ENCODE results near the gene GRK5.

The GRK5 gene

GRCh38 chr10:119285495-119286267 is 78.3 kb downstream of the GRK5 start:
- Histone ChIP-seq H3K4me1 (ENCODE audit: insufficient read depth, low read length) (peaks cover 27% of the 10 kb centered on the region), H2AFZ (ENCODE audit: low read depth, low read length) (peak overlapping the region; percentile 55), H3K9ac (ENCODE audit: low read depth, low read length) (peak overlapping the region; percentile 29), H3K27ac (ENCODE audit: low read length) (peak overlapping the region; percentile 67), H3K79me2 (ENCODE audit: insufficient read depth, low read length) (0 out of 2 replicates have a peak, but pooled peaks cover 9% of the 10 kb centered on the region), H3K4me2 (ENCODE audit: insufficient read depth, low read length) (peak overlapping the region; percentile 63), H3K9me3 (ENCODE audit: insufficient read depth, low read length, severe bottlenecking) (no peaks in the 10 kb centered on the region), H4K20me1 (ENCODE audit: insufficient read depth, low read length) (peaks cover 39% of the 10 kb centered on the region), H3K36me3 (ENCODE audit: insufficient read depth, low read length) (no peaks in the 10 kb centered on the region), H3K4me3 (ENCODE audit: low read depth in 1 of 2, low read length in 2 of 2) (peak overlapping the region in 1 of 2 experiments; percentile 46; a peak in 2 of 4 replicates), H3K27me3 (ENCODE audit: insufficient read depth, low read length, poor library complexity) (no peaks in the 10 kb centered on the region)
- DNase-seq: no peak
- ATAC-seq (ENCODE audit: insufficient read depth, low read depth): peak; percentile 59
- TF ChIP-seq EZH2 (IDR thresholded peaks at IDR 0.05; ENCODE audit: borderline replicate concordance, low read depth, low read length, severe bottlenecking): no peak

- no peaks in the 10 kb centered on the region for H3K27me3 ChIP-seq (ENCODE audit: insufficient read depth, low read length, poor library complexity)
- peak overlapping the region; percentile 67; the same call in 1 of the 2 replicates for H3K27ac ChIP-seq (ENCODE audit: low read length)
- no peak overlapping the region for H3K9ac ChIP-seq (ENCODE audit: low read depth, low read length)
- peaks cover 43% of the 10 kb centered on the region for H4K20me1 ChIP-seq (ENCODE audit: insufficient read depth, low read length)
- H3K36me3 ChIP-seq (ENCODE audit: insufficient read depth, low read length): no peaks in the 10 kb centered on the region
- no peak overlapping the region for H3K4me3 ChIP-seq (ENCODE audit: low read depth in 1 of 2, low read length in 2 of 2)
- no peak overlapping the region for H2AFZ ChIP-seq (ENCODE audit: low read depth, low read length)
- H3K4me1 ChIP-seq (ENCODE audit: insufficient read depth, low read length): peaks cover 27% of the 10 kb centered on the region
- no peak for ATAC-seq (ENCODE audit: insufficient read depth, low read depth)
- no peak for DNase-seq
- H3K4me2 ChIP-seq (ENCODE audit: insufficient read depth, low read length): no peak overlapping the region
- TF ChIP-seq CTCF (IDR thresholded peaks at IDR 0.05; ENCODE audit: borderline replicate concordance, extremely low read depth, low read length, poor library complexity, severe bottlenecking): no peak
- TF ChIP-seq EZH2 (IDR thresholded peaks at IDR 0.05; ENCODE audit: borderline replicate concordance, low read depth, low read length, severe bottlenecking): no peak
- H3K79me2 ChIP-seq (ENCODE audit: insufficient read depth, low read length): 0 out of 2 replicates have a peak, but pooled peaks cover 8% of the 10 kb centered on the region
- no peaks in the 10 kb centered on the region for H3K9me3 ChIP-seq (ENCODE audit: insufficient read depth, low read length, severe bottlenecking)
These were observed 79.1 kb downstream of the GRK5 start for GRCh38 chr10:119286516-119286915.

DNA sequence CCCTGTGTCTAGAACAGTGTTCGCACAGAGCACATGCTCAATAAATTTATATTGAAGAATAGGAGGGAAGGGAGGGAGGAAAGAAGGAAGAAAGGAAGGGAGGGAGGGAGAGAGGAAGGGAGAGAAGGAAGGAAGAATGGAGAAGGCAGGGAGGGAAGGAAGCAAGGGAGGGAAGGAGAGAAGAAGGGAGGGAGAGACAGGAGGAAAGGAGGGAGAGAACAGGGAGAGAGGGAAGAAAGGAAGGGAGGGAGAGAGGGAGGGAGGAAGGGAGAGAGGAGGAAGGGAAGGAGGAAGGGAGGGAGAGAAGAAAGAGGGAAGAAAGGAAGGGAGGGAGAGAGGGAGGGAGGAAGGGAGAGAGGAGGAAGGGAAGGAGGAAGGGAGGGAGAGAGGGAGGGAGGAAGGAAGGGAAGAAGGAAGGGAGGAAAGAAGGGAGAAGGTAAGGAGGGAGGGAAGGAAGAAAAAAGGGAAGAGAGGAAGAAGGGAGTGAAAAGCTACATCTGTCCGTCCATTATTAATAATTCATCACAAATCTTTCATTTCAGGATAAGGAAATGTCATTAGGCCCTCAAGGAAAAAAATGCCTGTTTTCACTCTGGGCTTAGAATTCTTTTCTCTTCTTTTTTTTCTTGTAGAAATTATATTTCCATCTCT is 79.7 kb downstream of the GRK5 start:
- Histone ChIP-seq H3K79me2 (ENCODE audit: insufficient read depth, low read length) (0 out of 2 replicates have a peak, but pooled peaks cover 2% of the 10 kb centered on the region), H2AFZ (ENCODE audit: low read depth, low read length) (no peak overlapping the region), H3K4me1 (ENCODE audit: insufficient read depth, low read length) (peaks cover 27% of the 10 kb centered on the region), H3K9ac (ENCODE audit: low read depth, low read length) (no peak overlapping the region), H4K20me1 (ENCODE audit: insufficient read depth, low read length) (peaks cover 44% of the 10 kb centered on the region), H3K9me3 (ENCODE audit: insufficient read depth, low read length, severe bottlenecking) (no peaks in the 10 kb centered on the region), H3K27ac (ENCODE audit: low read length) (no peak overlapping the region), H3K4me2 (ENCODE audit: insufficient read depth, low read length) (no peak overlapping the region), H3K4me3 (ENCODE audit: low read depth in 1 of 2, low read length in 2 of 2) (no peak overlapping the region), H3K36me3 (ENCODE audit: insufficient read depth, low read length) (no peaks in the 10 kb centered on the region), H3K27me3 (ENCODE audit: insufficient read depth, low read length, poor library complexity) (no peaks in the 10 kb centered on the region)
- DNase-seq: no peak
- no peak for ATAC-seq (ENCODE audit: insufficient read depth, low read depth)
- TF ChIP-seq CTCF (IDR thresholded peaks at IDR 0.05; ENCODE audit: borderline replicate concordance, extremely low read depth, low read length, poor library complexity, severe bottlenecking) (no peak), EZH2 (IDR thresholded peaks at IDR 0.05; ENCODE audit: borderline replicate concordance, low read depth, low read length, severe bottlenecking) (no peak)

- TF ChIP-seq CTCF (IDR thresholded peaks at IDR 0.05; ENCODE audit: borderline replicate concordance, extremely low read depth, low read length, poor library complexity, severe bottlenecking): no peak
- TF ChIP-seq EZH2 (IDR thresholded peaks at IDR 0.05; ENCODE audit: borderline replicate concordance, low read depth, low read length, severe bottlenecking): no peak
- Histone ChIP-seq H3K4me3 (ENCODE audit: low read depth in 1 of 2, low read length in 2 of 2) (no peak overlapping the region), H3K4me2 (ENCODE audit: insufficient read depth, low read length) (no peak overlapping the region), H3K9me3 (ENCODE audit: insufficient read depth, low read length, severe bottlenecking) (no peaks in the 10 kb centered on the region), H3K9ac (ENCODE audit: low read depth, low read length) (no peak overlapping the region), H3K79me2 (ENCODE audit: insufficient read depth, low read length) (no peaks in the 10 kb centered on the region), H3K4me1 (ENCODE audit: insufficient read depth, low read length) (peaks cover 26% of the 10 kb centered on the region), H2AFZ (ENCODE audit: low read depth, low read length) (no peak overlapping the region), H3K36me3 (ENCODE audit: insufficient read depth, low read length) (no peaks in the 10 kb centered on the region), H3K27ac (ENCODE audit: low read length) (no peak overlapping the region), H3K27me3 (ENCODE audit: insufficient read depth, low read length, poor library complexity) (no peaks in the 10 kb centered on the region), H4K20me1 (ENCODE audit: insufficient read depth, low read length) (peaks cover 41% of the 10 kb centered on the region)
- ATAC-seq (ENCODE audit: insufficient read depth, low read depth): no peak
- DNase-seq: no peak
These were observed 81.2 kb downstream of the GRK5 start for GRCh38 chr10:119288574-119289001.
